Fibroblast of lung (primary cell): ENCODE measurements around the gene UGDH. TPM values are rescaled to one million over a fixed set of nuclear protein-coding genes. Genes with fewer than 3 reads are reported as not detected.

ENCODE experiments used
- DNase-seq, 2 donors: peaks; one replicate each; pipeline versions ENCODE4 v3.0.0 to v3.0.0-alpha.2; 2010; ENCODE audit warnings: low read depth in 2 of 2
- H2AFZ ChIP-seq: 2 replicates; pipeline ENCODE4 v1.5.1; 2012; ENCODE audit warnings: low read length, control low read depth, inconsistent platforms
- H3K27ac ChIP-seq: 2 replicates; pipeline ENCODE4 v1.5.1; 2011; ENCODE audit warnings: low read length, control low read depth; ENCODE audit not compliant: insufficient read depth
- H3K27me3 ChIP-seq: 2 replicates; pipeline ENCODE4 v1.5.1; 2011; ENCODE audit warnings: mild to moderate bottlenecking, low read length; ENCODE audit not compliant: control insufficient read depth, insufficient read depth
- H3K36me3 ChIP-seq: 2 replicates; pipeline ENCODE4 v1.5.1; 2011; ENCODE audit warnings: low read length; ENCODE audit not compliant: control insufficient read depth, insufficient read depth
- H3K4me1 ChIP-seq: 2 replicates; pipeline ENCODE4 v1.5.1; 2011; ENCODE audit warnings: low read length; ENCODE audit not compliant: control insufficient read depth, insufficient read depth; ENCODE audit errors: extremely low read depth
- H3K4me2 ChIP-seq: 2 replicates; pipeline ENCODE4 v1.5.1; 2011; ENCODE audit warnings: low read length, control low read depth; ENCODE audit not compliant: insufficient read depth; ENCODE audit errors: extremely low read depth
- H3K4me3 ChIP-seq, 4 experiments: fragments of 200-600 bp in 1 of 4; sonication (generic) in 1 of 4; replicated peaks in 1 of 4; 2 replicates each; pipeline ENCODE4 v1.5.1; 2011 to 2016; ENCODE audit warnings: low read length in 4 of 4, low read depth in 3 of 4, mild to moderate bottlenecking in 3 of 4, control low read depth in 2 of 4, inconsistent platforms in 1 of 4, mixed read lengths in 1 of 4; ENCODE audit not compliant: insufficient read depth in 1 of 4; ENCODE audit errors: control extremely low read depth in 1 of 4
- H3K79me2 ChIP-seq: 2 replicates; pipeline ENCODE4 v1.5.1; 2012; ENCODE audit warnings: mild to moderate bottlenecking, low read length, inconsistent platforms; ENCODE audit not compliant: control insufficient read depth, insufficient read depth
- H3K9ac ChIP-seq: 2 replicates; pipeline ENCODE4 v1.5.1; 2011; ENCODE audit warnings: mild to moderate bottlenecking, low read length, control low read depth; ENCODE audit not compliant: insufficient read depth
- H3K9me3 ChIP-seq: 2 replicates; pipeline ENCODE4 v1.5.1; 2012; ENCODE audit warnings: low read depth, low read length; ENCODE audit not compliant: control insufficient read depth, insufficient read depth
- H4K20me1 ChIP-seq: 2 replicates; pipeline ENCODE4 v1.5.1; 2011; ENCODE audit warnings: low read length; ENCODE audit not compliant: control insufficient read depth, insufficient read depth; ENCODE audit errors: extremely low read depth
- CTCF ChIP-seq, 2 donors: IDR thresholded peaks in 1 of 2; conservative IDR thresholded peaks in 1 of 2; 1 replicate in 1 of 2; 2 replicates in 1 of 2; pipeline ENCODE4 v1.5.1; 2011 to 2012; ENCODE audit warnings: low read length in 2 of 2, control low read depth in 1 of 2, inconsistent platforms in 1 of 2, low read depth in 1 of 2, mild to moderate bottlenecking in 1 of 2
- EZH2 ChIP-seq: IDR thresholded peaks from 2 replicates; pipeline ENCODE4 v1.5.1; 2012; ENCODE audit warnings: low read length, control low read depth, mild to moderate bottlenecking; ENCODE audit errors: missing control alignments
- polyA plus RNA-seq, 2 donors: library from polyadenylated mRNA; depleted of rRNA in 1 of 2; stranded (reverse) in 1 of 2; unstranded in 1 of 2; fragments of >200 nt; gene quantifications; 2 replicates each; pipeline ENCODE4 v1.2.1, GENCODE V29; 2011 to 2012; ENCODE audit warnings: missing spikeins in 1 of 2
- total RNA-seq: library from RNA; depleted of rRNA; stranded (reverse); fragments of >200 nt; gene quantifications from 2 replicates; pipeline ENCODE4 v1.2.1, GENCODE V29; 2014

Gene UGDH
- total and polyA plus RNA-seq, 2 donors (not counting 1 experiment from before 2014, with no cell fraction given), result 85.9 to 182 TPM

GRCh38 chr4:39565878-39566600, 38.8 kb upstream of the UGDH start:
- H3K27me3 ChIP-seq, result no peaks in the 10 kb centered on the region
- no peaks in the 10 kb centered on the region for H4K20me1 ChIP-seq
- DNase-seq, result peak; percentile 77 to 95
- H2AFZ ChIP-seq, result no peak overlapping the region
- no peaks in the 10 kb centered on the region for H3K9me3 ChIP-seq
- peak overlapping the region; percentile 30 for H3K27ac ChIP-seq
- TF ChIP-seq EZH2, result no peak
- H3K79me2 ChIP-seq, result no peaks in the 10 kb centered on the region
- H3K36me3 ChIP-seq, result no peaks in the 10 kb centered on the region
- no peaks in the 10 kb centered on the region for H3K4me1 ChIP-seq
- H3K4me2 ChIP-seq, result no peak overlapping the region
- H3K4me3 ChIP-seq, result no peak overlapping the region
- no peak overlapping the region for H3K9ac ChIP-seq

- no peak overlapping the region for H3K4me2 ChIP-seq
- TF ChIP-seq CTCF (conservative IDR thresholded peaks at IDR 0.05 in 1 of 2, IDR thresholded peaks at IDR 0.05 in 1 of 2; ENCODE audit: low read depth in 1 of 2, low read length in 2 of 2), result no peak
- H3K4me1 ChIP-seq, result peaks cover under 1% of the 10 kb centered on the region
- H3K9me3 ChIP-seq, result no peaks in the 10 kb centered on the region
- no peak overlapping the region for H2AFZ ChIP-seq
- no peaks in the 10 kb centered on the region for H3K36me3 ChIP-seq
- H4K20me1 ChIP-seq, result no peaks in the 10 kb centered on the region
- H3K79me2 ChIP-seq, result no peaks in the 10 kb centered on the region
- peak in 1 of 2 donors; percentile 36 for DNase-seq
- no peak overlapping the region for H3K27ac ChIP-seq
- no peak overlapping the region for H3K4me3 ChIP-seq
- no peak overlapping the region for H3K9ac ChIP-seq
- H3K27me3 ChIP-seq, result no peaks in the 10 kb centered on the region
These were observed 36.2 kb upstream of the UGDH start for GRCh38 chr4:39563346-39563847.

- Histone ChIP-seq H3K36me3 (no peaks in the 10 kb centered on the region), H3K4me1 (peaks cover 3% of the 10 kb centered on the region), H3K4me2 (no peak overlapping the region), H3K9ac (no peak overlapping the region), H3K27ac (no peak overlapping the region), H3K9me3 (no peaks in the 10 kb centered on the region), H3K79me2 (no peaks in the 10 kb centered on the region), H3K27me3 (no peaks in the 10 kb centered on the region), H4K20me1 (no peaks in the 10 kb centered on the region), H3K4me3 (no peak overlapping the region), H2AFZ (no peak overlapping the region)
- no peak for DNase-seq
- TF ChIP-seq EZH2 (no peak), CTCF (conservative IDR thresholded peaks at IDR 0.05 in 1 of 2, IDR thresholded peaks at IDR 0.05 in 1 of 2; ENCODE audit: low read depth in 1 of 2, low read length in 2 of 2) (no peak)
These were observed 35.6 kb upstream of the UGDH start for GRCh38 chr4:39562792-39563191.
